Gastrocnemius medialis (tissue), 4 donors: Measurements from ENCODE around the gene PXMP4. TPM values are rescaled to one million over a fixed set of nuclear protein-coding genes. Genes with fewer than 3 reads are reported as not detected.

Experiments used
- ATAC-seq, 2 donors: fragments of 150-250 bp; one replicate each; pipeline ENCODE4 v1.9.1; 2016
- DNase-seq, 2 donors: peaks; one replicate each; pipeline ENCODE4 v3.0.0-alpha.2; 2019
- H3K27ac ChIP-seq, 4 donors: fragments of 200-600 bp; sonication (generic); 1 replicate in 1 of 4; 2 replicates in 3 of 4; pipeline ENCODE4 v1.5.1; 2016 to 2018; ENCODE audit warnings: mild to moderate bottlenecking in 2 of 4, moderate library complexity in 1 of 4
- H3K27me3 ChIP-seq, 3 donors: fragments of 200-600 bp; sonication (generic) in 2 of 3; 1 replicate in 1 of 3; 2 replicates in 2 of 3; pipeline versions ENCODE4 v1.5.1 to v1.6.0; 2016 to 2019; ENCODE audit warnings: mild to moderate bottlenecking in 1 of 3, moderate library complexity in 1 of 3
- H3K36me3 ChIP-seq, 2 donors: fragments of 200-600 bp; sonication (generic) in 1 of 2; one replicate each; pipeline ENCODE4 v1.5.1; 2017 to 2018
- H3K4me1 ChIP-seq, 2 donors: fragments of 200-600 bp; sonication (generic) in 1 of 2; one replicate each; pipeline ENCODE4 v1.5.1; 2016 to 2017; ENCODE audit warnings: mild to moderate bottlenecking in 2 of 2
- H3K4me3 ChIP-seq, 4 donors: fragments of 200-600 bp; sonication (generic) in 3 of 4; 1 replicate in 1 of 4; 2 replicates in 3 of 4; pipeline ENCODE4 v1.5.1; 2016 to 2019; ENCODE audit warnings: mild to moderate bottlenecking in 2 of 4
- H3K9me3 ChIP-seq, 3 donors: fragments of 200-600 bp; sonication (generic) in 2 of 3; 1 replicate in 1 of 3; 2 replicates in 2 of 3; pipeline ENCODE4 v1.5.1; 2016 to 2019
- POLR2A ChIP-seq, 2 donors: fragments of 450-650 bp; IDR thresholded peaks; one replicate each; pipeline ENCODE4 v1.6.1; 2017; ENCODE audit warnings: antibody characterized with exemption in 2 of 2, mild to moderate bottlenecking in 2 of 2, moderate library complexity in 2 of 2
- in situ Hi-C, 4 donors: fragments of 200-750 bp; cut with MboI; loops; one replicate each; pipeline versions ENCODE4 v1.15.0 to v1.8.0; 2017; ENCODE audit warnings: low sequenced_read_pairs in 4 of 4
- intact Hi-C: fragments of 100-400 bp; cut with DNase I; formaldehyde crosslinking; loops from one replicate; pipeline ENCODE4 v1.15.1; 2023; ENCODE audit warnings: low total_unique reads
- total RNA-seq, 4 donors: library from RNA; depleted of rRNA; stranded (reverse); fragments of >200 nt; gene quantifications; one replicate each; pipeline versions ENCODE4 v1.1.0 to v1.2.3, GENCODE V29; 2016
- TF ChIP-seq, protein P1 (sequence below), 5 experiments: fragments of 450-650 bp in 3 of 5; fragments of 200-600 bp in 2 of 5; sonication (generic) in 2 of 5; IDR thresholded peaks in 4 of 5; conservative IDR thresholded peaks in 1 of 5; 1 replicate in 4 of 5; 2 replicates in 1 of 5; pipeline ENCODE4 v1.5.1; 2016 to 2019; ENCODE audit warnings: antibody characterized with exemption in 5 of 5, mild to moderate bottlenecking in 3 of 5, moderate library complexity in 3 of 5

PXMP4 gene
- total RNA-seq, 4 donors from 2014 or later = 3.2 to 7.3 (median 5.3) TPM

DNA sequence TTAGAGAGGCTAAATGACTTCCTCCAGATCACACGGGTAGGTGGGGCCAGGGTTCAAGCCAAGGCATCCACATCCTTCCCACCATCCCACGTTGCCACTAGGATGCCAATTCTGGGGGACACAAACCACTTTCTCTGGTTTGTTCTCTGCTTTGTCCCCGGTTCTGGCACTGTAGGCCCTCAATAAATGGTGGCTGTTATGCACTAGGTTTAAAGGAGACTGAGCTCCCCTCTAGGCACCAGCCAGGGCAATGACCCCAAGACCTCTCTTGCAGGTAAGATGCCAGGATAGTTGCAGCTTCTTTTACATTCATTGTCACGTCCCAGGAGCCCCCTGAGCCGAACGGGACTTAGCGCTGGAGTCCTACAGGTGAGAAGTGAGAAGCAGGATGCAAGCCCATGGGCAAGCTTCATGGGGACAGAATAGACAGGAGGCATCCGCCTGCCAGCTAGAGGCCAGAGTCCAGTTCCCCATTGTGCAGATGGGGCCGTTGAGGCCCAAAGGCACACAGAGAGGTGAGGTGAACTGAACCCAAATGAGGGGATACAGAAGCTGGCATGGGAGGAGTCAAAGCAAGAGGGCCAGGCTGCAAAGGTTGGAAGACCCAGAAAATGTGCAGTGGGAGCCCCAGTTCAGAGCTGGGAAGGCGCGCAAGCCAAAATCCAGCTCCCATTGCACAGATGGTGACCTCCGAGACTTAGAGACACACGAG, 677 bp downstream of the PXMP4 start:
- in situ Hi-C loops (no loop called here), intact Hi-C loops (no loop called here)
- no peak for DNase-seq
- Histone ChIP-seq H3K36me3 (peaks cover 0 to 1% of the 10 kb centered on the region in 2 donors), H3K27me3 (no peaks in the 10 kb centered on the region), H3K4me1 (peaks cover 9 to 11% of the 10 kb centered on the region in 2 donors), H3K4me3 (peak overlapping the region; percentile 74 to 98 (median 87)), H3K27ac (peak overlapping the region; percentile 75 to 85 (median 83)), H3K9me3 (no peaks in the 10 kb centered on the region)
- no peak for ATAC-seq
- TF ChIP-seq, protein P1, sequence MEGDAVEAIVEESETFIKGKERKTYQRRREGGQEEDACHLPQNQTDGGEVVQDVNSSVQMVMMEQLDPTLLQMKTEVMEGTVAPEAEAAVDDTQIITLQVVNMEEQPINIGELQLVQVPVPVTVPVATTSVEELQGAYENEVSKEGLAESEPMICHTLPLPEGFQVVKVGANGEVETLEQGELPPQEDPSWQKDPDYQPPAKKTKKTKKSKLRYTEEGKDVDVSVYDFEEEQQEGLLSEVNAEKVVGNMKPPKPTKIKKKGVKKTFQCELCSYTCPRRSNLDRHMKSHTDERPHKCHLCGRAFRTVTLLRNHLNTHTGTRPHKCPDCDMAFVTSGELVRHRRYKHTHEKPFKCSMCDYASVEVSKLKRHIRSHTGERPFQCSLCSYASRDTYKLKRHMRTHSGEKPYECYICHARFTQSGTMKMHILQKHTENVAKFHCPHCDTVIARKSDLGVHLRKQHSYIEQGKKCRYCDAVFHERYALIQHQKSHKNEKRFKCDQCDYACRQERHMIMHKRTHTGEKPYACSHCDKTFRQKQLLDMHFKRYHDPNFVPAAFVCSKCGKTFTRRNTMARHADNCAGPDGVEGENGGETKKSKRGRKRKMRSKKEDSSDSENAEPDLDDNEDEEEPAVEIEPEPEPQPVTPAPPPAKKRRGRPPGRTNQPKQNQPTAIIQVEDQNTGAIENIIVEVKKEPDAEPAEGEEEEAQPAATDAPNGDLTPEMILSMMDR (IDR thresholded peaks at IDR 0.05 in 4 of 5, conservative IDR thresholded peaks at IDR 0.05 in 1 of 5) = no peak
- TF ChIP-seq POLR2A (IDR thresholded peaks at IDR 0.05) = no peak

DNA sequence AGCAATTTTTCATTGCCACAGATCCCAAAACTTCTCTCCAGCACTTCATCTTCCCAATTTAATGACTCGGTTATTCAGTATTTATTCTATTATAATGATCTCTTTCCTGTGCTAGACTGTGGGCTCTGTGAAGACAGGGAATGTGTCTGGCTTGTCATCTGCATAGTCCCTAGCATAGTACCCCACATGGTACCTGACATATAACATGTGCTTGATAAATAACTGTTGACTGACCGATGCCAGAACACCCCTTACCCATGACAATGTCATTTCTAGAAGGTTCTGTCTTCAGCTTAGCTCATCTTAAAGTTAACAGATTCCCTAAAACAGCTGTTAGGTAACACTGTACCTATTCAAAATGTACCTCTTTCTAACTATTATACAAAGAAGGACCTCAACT, 3.6 kb downstream of the PXMP4 start:
- in situ Hi-C loops = no loop called here
- ATAC-seq (no peak), DNase-seq (no peak)
- Histone ChIP-seq H3K4me3 (no peak overlapping the region), H3K36me3 (peaks cover 0 to 24% of the 10 kb centered on the region in 2 donors), H3K27ac (no peak overlapping the region), H3K4me1 (peaks cover 9 to 11% of the 10 kb centered on the region in 2 donors), H3K9me3 (no peaks in the 10 kb centered on the region), H3K27me3 (no peaks in the 10 kb centered on the region)
- TF ChIP-seq, protein P1 (IDR thresholded peaks at IDR 0.05 in 4 of 5, conservative IDR thresholded peaks at IDR 0.05 in 1 of 5) = no peak
- intact Hi-C loops = no loop called here

GRCh38 chr20:33713865-33714367, 6.2 kb downstream of the PXMP4 start:
- no peak for TF ChIP-seq POLR2A (IDR thresholded peaks at IDR 0.05)
- TF ChIP-seq, protein P1 (IDR thresholded peaks at IDR 0.05 in 4 of 5, conservative IDR thresholded peaks at IDR 0.05 in 1 of 5) = no peak
- Histone ChIP-seq H3K27ac (no peak overlapping the region), H3K4me1 (peaks cover 1% of the 10 kb centered on the region in 2 donors), H3K27me3 (no peaks in the 10 kb centered on the region), H3K9me3 (no peaks in the 10 kb centered on the region), H3K4me3 (no peak overlapping the region), H3K36me3 (peaks cover 0 to 30% of the 10 kb centered on the region in 2 donors)
- intact Hi-C loops (no loop called here), in situ Hi-C loops (no loop called here)
- ATAC-seq (no peak), DNase-seq (no peak)

GRCh38 chr20:33711446-33711738, 8.7 kb downstream of the PXMP4 start:
- Histone ChIP-seq H3K4me3 (no peak overlapping the region), H3K27me3 (no peaks in the 10 kb centered on the region), H3K27ac (no peak overlapping the region), H3K4me1 (no peaks in the 10 kb centered on the region), H3K9me3 (no peaks in the 10 kb centered on the region), H3K36me3 (peaks cover 0 to 41% of the 10 kb centered on the region in 2 donors)
- TF ChIP-seq POLR2A (IDR thresholded peaks at IDR 0.05) = no peak
- TF ChIP-seq, protein P1 (IDR thresholded peaks at IDR 0.05 in 4 of 5, conservative IDR thresholded peaks at IDR 0.05 in 1 of 5) = no peak
- ATAC-seq (no peak), DNase-seq (no peak)
- intact Hi-C loops = no loop called here
- in situ Hi-C loops = no loop called here
